Tibial nerve (tissue), 4 donors: Measurements from ENCODE around the gene OLFM2. TPM values are rescaled to one million over a fixed set of nuclear protein-coding genes. Genes with fewer than 3 reads are reported as not detected.

Experiments
- DNase-seq, 2 donors: peaks; one replicate each; pipeline ENCODE4 v3.0.0-alpha.2; 2019; ENCODE audit warnings: low spot score in 2 of 2
- H3K27ac ChIP-seq, 4 donors: fragments of 200-600 bp; sonication (generic) in 3 of 4; one replicate each; pipeline ENCODE4 v1.5.1; 2017 to 2019; ENCODE audit warnings: mild to moderate bottlenecking in 1 of 4
- H3K27me3 ChIP-seq, 2 donors: fragments of 200-600 bp; sonication (generic) in 1 of 2; one replicate each; pipeline versions ENCODE4 v1.5.1 to v1.6.0; 2017 to 2019
- H3K36me3 ChIP-seq, 3 donors: fragments of 200-600 bp; sonication (generic); one replicate each; pipeline ENCODE4 v1.5.1; 2018 to 2019
- H3K4me1 ChIP-seq, 4 donors: fragments of 200-600 bp; sonication (generic) in 3 of 4; one replicate each; pipeline ENCODE4 v1.5.1; 2017 to 2019
- H3K4me3 ChIP-seq, 4 donors: fragments of 200-600 bp; sonication (generic) in 3 of 4; one replicate each; pipeline ENCODE4 v1.5.1; 2017 to 2019; ENCODE audit warnings: mild to moderate bottlenecking in 1 of 4, moderate library complexity in 1 of 4
- H3K9me3 ChIP-seq, 4 donors: fragments of 200-600 bp; sonication (generic) in 3 of 4; one replicate each; pipeline ENCODE4 v1.5.1; 2017 to 2019
- CTCF ChIP-seq, 5 experiments: fragments of 200-600 bp in 3 of 5; fragments of 450-650 bp in 2 of 5; sonication (generic) in 3 of 5; IDR thresholded peaks; one replicate each; pipeline ENCODE4 v1.5.1; 2016 to 2019; ENCODE audit warnings: antibody characterized with exemption in 5 of 5, mild to moderate bottlenecking in 3 of 5, moderate library complexity in 2 of 5
- EP300 ChIP-seq, 2 donors: sonication (generic); formaldehyde crosslinking; IDR thresholded peaks; one replicate each; pipeline ENCODE4 v1.6.1; 2017; ENCODE audit warnings: antibody characterized with exemption in 2 of 2, mild to moderate bottlenecking in 1 of 2
- POLR2A ChIP-seq, 2 donors: fragments of 450-650 bp; IDR thresholded peaks; one replicate each; pipeline ENCODE4 v1.6.1; 2017; ENCODE audit warnings: antibody characterized with exemption in 2 of 2, mild to moderate bottlenecking in 2 of 2, moderate library complexity in 2 of 2
- WGBS, 2 donors: methylation state at CpG; one replicate each; pipeline ENCODE4 v1.1.5; 2018; 5-methylcytosine and 5-hydroxymethylcytosine counted together
- total RNA-seq, 4 donors: library from RNA; depleted of rRNA; stranded (reverse); fragments of >200 nt; gene quantifications; one replicate each; pipeline ENCODE4 v1.1.0, GENCODE V29; 2016

Gene OLFM2
- 10 to 100 TPM in 1 of 4 donors, 1 to 10 TPM in 3; 4.8 to 12.6 (median 8.8) TPM for total RNA-seq

- DNase-seq = no peak
- TF ChIP-seq CTCF (IDR thresholded peaks at IDR 0.05) (no peak), POLR2A (IDR thresholded peaks at IDR 0.05) (no peak), EP300 (IDR thresholded peaks at IDR 0.05) (no peak)
- peaks cover 0 to 39% (median 18%) of the 10 kb centered on the region in 4 donors for H3K4me1 ChIP-seq
- H3K9me3 ChIP-seq = peaks cover 0 to 4% (median 0%) of the 10 kb centered on the region in 4 donors
- no peaks in the 10 kb centered on the region for H3K36me3 ChIP-seq
- H3K4me3 ChIP-seq = peak within 1 kb of the TSS in 3 of 4 donors; percentile 16 to 52 (median 24)
- H3K27ac ChIP-seq = no peak within 1 kb of the TSS
- WGBS, 2 donors = 1 to 4% methylated on average over 20 to 23 of the region's 62 CpGs
- H3K27me3 ChIP-seq = peaks cover 0 to 42% of the 10 kb centered on the region in 2 donors
Observed at GRCh38 chr19:9936326-9937000, at the start of gene OLFM2. Gene OLFM2, minus strand, starts transcription at chr19:9936515. Its CDS starts 149 bp downstream, at chr19:9936366.

GRCh38 chr19:9981406-9982260, 45.3 kb upstream of the OLFM2 start:
- H3K36me3 ChIP-seq = peaks cover 0 to 88% (median 2%) of the 10 kb centered on the region in 3 donors
- TF ChIP-seq CTCF (IDR thresholded peaks at IDR 0.05) = no peak
- TF ChIP-seq POLR2A (IDR thresholded peaks at IDR 0.05) = no peak
- no peak for TF ChIP-seq EP300 (IDR thresholded peaks at IDR 0.05)
- no peaks in the 10 kb centered on the region for H3K9me3 ChIP-seq
- DNase-seq = no peak
- peaks cover 0 to 7% (median 2%) of the 10 kb centered on the region in 4 donors for H3K4me1 ChIP-seq
- 83 to 85% methylated on average over 8 of the region's 8 CpGs for WGBS, 2 donors
- no peaks in the 10 kb centered on the region for H3K27me3 ChIP-seq
- no peak overlapping the region for H3K4me3 ChIP-seq
- H3K27ac ChIP-seq = no peak overlapping the region

GRCh38 chr19:9972103-9972502, 35.8 kb upstream of the OLFM2 start:
- Histone ChIP-seq H3K27me3 (no peaks in the 10 kb centered on the region), H3K4me3 (no peak overlapping the region), H3K36me3 (peaks cover 0 to 95% (median 4%) of the 10 kb centered on the region in 3 donors), H3K9me3 (no peaks in the 10 kb centered on the region), H3K4me1 (peaks cover 0 to 3% (median 0%) of the 10 kb centered on the region in 4 donors), H3K27ac (no peak overlapping the region)
- 88 to 90% methylated on average over 6 of the region's 6 CpGs for WGBS, 2 donors
- no peak for TF ChIP-seq POLR2A (IDR thresholded peaks at IDR 0.05)
- no peak for TF ChIP-seq CTCF (IDR thresholded peaks at IDR 0.05)
- no peak for TF ChIP-seq EP300 (IDR thresholded peaks at IDR 0.05)
- no peak for DNase-seq

- 64 to 67% methylated on average over 15 of the region's 15 CpGs for WGBS, 2 donors
- Histone ChIP-seq H3K27me3 (no peaks in the 10 kb centered on the region), H3K4me3 (no peak overlapping the region), H3K27ac (peak overlapping the region in 1 of 4 donors; percentile 31), H3K36me3 (peaks cover 0 to 95% (median 4%) of the 10 kb centered on the region in 3 donors), H3K9me3 (no peaks in the 10 kb centered on the region), H3K4me1 (peaks cover 0 to 3% (median 0%) of the 10 kb centered on the region in 4 donors)
- TF ChIP-seq EP300 (IDR thresholded peaks at IDR 0.05) (peak in 1 of 2 donors; percentile 11), CTCF (IDR thresholded peaks at IDR 0.05) (no peak), POLR2A (IDR thresholded peaks at IDR 0.05) (no peak)
- no peak for DNase-seq
Observed at GRCh38 chr19:9971166-9971897, 35.0 kb upstream of the OLFM2 start.
